GM21526 (cell line): ENCODE data around the gene STRN.

ENCODE experiments used
- ATAC-seq: cut with Tn5 transposase; IDR thresholded peaks from one replicate; pipeline ENCODE4 v1.9.1; 2021; ENCODE audit warnings: moderate library complexity; ENCODE audit not compliant: unreplicated experiment, low FRiP score

The STRN gene

DNA sequence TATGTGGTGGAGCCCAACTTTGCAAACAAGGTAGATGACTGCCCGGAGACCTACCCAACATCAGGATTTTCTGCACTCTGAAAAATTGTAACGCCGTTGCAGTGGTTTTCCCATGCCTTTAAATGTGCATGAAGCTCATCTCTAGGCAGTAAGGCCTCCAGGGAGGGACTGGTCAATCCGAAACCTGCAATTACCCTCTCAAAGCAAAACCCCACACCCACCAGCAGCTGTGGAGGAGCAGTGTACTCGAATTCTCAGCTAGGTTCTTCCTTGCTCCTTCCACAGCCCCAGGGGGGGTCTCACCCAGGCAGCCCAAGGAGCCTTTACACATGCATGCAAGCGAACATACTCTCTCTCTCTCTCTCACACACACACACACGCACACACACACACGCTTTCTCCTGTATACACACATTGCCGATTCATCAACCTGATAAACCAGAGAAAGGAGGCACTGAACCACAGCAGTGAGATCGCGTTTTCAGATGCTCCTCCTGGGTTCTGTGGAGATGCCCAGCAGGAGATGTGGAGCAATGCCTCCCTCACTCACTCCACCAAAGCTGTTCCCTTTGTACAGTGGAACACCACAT, 160.6 kb downstream of the STRN start:
- ATAC-seq: no peak

DNA sequence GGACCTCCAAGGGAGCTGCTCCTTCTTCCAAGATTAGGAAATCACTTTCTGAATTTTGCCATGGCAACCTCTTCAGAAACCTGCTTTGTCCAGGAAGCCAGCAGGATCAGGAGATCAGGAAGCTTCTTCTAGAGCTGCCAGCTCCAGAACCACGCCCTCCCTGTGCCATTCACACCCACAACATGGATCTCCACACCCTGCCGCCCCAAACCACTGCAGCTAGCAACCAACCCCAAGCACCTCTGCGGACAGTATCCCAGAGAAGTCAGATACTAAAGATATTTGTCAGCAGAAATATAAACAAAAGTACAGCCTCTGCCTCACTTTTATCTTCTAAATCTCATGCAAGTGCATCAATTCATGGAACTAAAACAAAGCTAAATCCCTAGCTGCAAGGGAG, 163.4 kb downstream of the STRN start:
- no peak for ATAC-seq

DNA sequence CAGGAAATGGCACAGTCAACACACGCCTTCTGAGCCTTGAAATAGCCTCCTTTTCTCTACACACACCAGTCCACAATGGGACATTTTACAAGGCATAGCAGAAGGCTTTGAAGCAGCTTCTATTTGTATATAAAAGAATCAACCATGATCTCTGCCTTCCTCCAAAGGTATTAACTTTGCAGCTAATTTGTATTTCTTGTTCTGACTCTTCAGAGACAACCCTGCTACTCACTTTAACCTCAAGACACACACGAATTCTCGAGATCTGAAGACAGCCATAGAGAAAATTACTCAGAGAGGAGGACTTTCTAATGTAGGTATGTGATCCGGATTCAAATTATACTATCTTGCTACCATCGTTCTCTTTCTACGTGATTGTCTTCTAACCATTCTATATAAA, 165.2 kb downstream of the STRN start:
- ATAC-seq: no peak

DNA sequence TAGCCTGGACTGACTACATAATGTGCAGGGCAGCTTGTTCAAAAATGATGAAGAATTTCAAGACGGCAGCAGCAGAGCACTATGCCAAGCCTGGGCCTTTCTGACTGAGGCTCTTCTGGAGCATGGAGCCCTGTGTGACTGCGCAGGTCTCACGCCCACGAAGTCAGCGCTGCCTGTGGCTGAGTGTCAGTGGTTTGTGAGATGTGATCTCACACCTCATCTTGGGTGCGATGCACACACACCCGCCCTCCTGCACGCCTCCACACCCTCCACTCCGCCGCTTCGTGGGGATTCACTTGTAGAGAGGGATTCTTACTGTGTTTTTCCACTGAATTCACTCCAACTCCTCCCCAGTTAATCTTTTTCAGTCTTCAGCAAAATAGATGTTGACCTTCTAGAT, 166.0 kb downstream of the STRN start:
- no peak for ATAC-seq

DNA sequence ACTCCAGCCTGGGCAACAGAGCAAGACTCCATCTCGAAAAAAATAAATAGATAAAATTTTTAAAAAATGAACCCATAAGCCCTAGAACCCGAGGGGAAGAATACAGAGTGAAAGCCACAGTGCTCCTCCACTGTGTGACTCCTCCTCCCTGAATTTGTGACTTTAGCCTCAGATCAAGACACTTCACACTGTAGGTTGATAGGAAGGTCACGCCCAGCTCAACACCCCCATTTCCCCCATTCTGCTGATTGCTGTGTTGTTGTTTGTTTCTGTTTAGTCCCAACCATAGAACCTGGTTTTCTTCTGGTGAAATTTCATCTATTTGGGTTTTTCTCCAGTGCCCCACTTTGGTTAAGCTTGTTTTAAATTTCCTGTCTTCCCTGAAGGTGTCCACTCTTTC, 167.6 kb downstream of the STRN start:
- no peak for ATAC-seq

DNA sequence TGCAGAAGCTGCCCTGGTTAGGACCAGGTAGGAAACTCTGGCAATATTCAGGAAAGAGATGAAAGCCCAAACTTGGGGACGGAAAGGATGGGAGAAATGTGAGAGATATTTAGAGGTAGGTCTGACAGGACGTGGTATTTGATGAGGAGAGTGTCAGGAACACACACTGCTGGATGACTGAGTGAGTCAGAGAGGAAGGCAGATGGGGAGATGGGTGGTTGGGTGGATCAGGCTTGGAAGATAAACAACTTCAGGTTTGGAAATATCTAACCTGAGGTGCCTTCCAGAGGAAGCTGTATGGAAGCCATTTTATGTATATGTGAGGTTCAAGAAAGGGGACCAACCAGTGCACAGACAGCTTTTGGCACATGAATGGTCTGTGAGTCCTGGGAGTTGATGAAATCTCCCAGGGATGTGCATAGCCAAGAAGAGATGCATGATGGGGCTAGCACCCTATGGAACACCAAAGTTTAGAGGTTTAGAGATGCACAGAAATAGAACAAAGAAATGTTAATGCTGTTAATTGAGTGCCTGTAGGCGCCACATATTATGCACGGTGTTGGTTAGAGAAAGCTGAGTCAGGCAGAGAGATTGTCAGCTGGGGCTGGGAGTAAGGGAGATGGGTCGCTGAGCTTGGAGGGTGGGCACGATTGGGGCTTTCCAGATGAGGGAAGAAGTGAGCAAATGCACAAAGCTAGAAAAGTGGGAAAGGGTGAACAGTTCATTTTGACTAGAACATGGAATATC, 168.8 kb downstream of the STRN start:
- ATAC-seq: no peak
